Measurements from ENCODE around the gene CHST3.

Gene CHST3

GRCh38 chr10:72012796-72013195, 48.6 kb downstream of the CHST3 start:
- no peak overlapping the region for H3K27ac ChIP-seq
- no peaks in the 10 kb centered on the region; the same call in 1 of the 2 replicates for H3K36me3 ChIP-seq
- no peak for DNase-seq
- no peaks in the 10 kb centered on the region for H3K27me3 ChIP-seq (ENCODE audit: insufficient read depth, low read depth, severe bottlenecking)
- H3K4me3 ChIP-seq (ENCODE audit: low read depth, low read length): no peak overlapping the region
- H3K9me3 ChIP-seq (ENCODE audit: severe bottlenecking): no peaks in the 10 kb centered on the region
- TF ChIP-seq, protein P1, sequence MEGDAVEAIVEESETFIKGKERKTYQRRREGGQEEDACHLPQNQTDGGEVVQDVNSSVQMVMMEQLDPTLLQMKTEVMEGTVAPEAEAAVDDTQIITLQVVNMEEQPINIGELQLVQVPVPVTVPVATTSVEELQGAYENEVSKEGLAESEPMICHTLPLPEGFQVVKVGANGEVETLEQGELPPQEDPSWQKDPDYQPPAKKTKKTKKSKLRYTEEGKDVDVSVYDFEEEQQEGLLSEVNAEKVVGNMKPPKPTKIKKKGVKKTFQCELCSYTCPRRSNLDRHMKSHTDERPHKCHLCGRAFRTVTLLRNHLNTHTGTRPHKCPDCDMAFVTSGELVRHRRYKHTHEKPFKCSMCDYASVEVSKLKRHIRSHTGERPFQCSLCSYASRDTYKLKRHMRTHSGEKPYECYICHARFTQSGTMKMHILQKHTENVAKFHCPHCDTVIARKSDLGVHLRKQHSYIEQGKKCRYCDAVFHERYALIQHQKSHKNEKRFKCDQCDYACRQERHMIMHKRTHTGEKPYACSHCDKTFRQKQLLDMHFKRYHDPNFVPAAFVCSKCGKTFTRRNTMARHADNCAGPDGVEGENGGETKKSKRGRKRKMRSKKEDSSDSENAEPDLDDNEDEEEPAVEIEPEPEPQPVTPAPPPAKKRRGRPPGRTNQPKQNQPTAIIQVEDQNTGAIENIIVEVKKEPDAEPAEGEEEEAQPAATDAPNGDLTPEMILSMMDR (IDR thresholded peaks at IDR 0.05; ENCODE audit: low read depth, low read length): no peak

GRCh38 chr10:72013202-72013945, 49.2 kb downstream of the CHST3 start:
- Histone ChIP-seq H3K27ac (no peak overlapping the region), H3K36me3 (no peaks in the 10 kb centered on the region; the same call in 1 of the 2 replicates), H3K9me3 (ENCODE audit: severe bottlenecking) (no peaks in the 10 kb centered on the region), H3K27me3 (ENCODE audit: insufficient read depth, low read depth, severe bottlenecking) (no peaks in the 10 kb centered on the region), H3K4me3 (ENCODE audit: low read depth, low read length) (no peak overlapping the region)
- no peak for DNase-seq
- TF ChIP-seq, protein P1 (IDR thresholded peaks at IDR 0.05; ENCODE audit: low read depth, low read length): no peak

- Histone ChIP-seq H3K27ac (no peak overlapping the region), H3K4me3 (ENCODE audit: low read depth, low read length) (no peak overlapping the region), H3K27me3 (ENCODE audit: insufficient read depth, low read depth, severe bottlenecking) (no peaks in the 10 kb centered on the region), H3K9me3 (ENCODE audit: severe bottlenecking) (no peaks in the 10 kb centered on the region), H3K36me3 (no peaks in the 10 kb centered on the region; the same call in 1 of the 2 replicates)
- TF ChIP-seq, protein P1 (IDR thresholded peaks at IDR 0.05; ENCODE audit: low read depth, low read length): no peak
- DNase-seq: no peak
These were observed 50.0 kb downstream of the CHST3 start for GRCh38 chr10:72014197-72014596.

DNA sequence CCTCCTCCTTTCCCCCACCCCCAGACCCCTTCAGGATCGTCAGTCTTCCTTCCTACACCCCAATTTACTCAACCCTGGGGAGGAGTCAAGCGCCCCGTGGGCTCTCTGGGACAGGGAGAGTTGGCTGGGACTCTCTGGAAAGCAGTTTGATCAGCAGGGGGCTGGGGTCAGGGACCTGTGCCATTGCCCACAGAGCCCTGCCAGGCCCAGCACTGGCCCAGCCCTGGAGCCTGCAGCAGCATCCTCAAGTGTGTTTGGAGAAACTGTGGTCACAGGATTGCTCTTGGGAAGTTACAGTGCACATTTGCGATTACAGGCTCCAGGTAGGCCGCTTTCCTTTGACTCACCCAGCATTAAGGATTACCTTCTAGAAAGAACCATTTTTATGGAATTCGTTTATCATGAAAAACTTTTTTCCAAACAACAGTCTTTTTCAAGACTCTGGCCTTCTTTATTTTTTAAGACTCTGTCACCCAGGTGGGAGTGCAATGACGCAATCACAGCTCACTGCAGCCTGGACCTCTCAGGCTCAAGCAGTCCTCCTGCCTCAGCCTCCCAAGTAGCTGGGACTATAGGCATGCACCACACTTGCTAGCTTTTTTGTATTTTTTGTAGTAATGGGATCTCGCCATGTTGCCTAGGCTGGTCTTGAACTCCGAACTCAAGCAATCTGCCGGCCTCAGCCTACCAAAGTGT, 50.7 kb downstream of the CHST3 start:
- Histone ChIP-seq H3K9me3 (ENCODE audit: severe bottlenecking) (no peaks in the 10 kb centered on the region), H3K36me3 (no peaks in the 10 kb centered on the region; the same call in 1 of the 2 replicates), H3K27me3 (ENCODE audit: insufficient read depth, low read depth, severe bottlenecking) (no peaks in the 10 kb centered on the region), H3K4me3 (ENCODE audit: low read depth, low read length) (no peak overlapping the region), H3K27ac (no peak overlapping the region)
- TF ChIP-seq, protein P1 (IDR thresholded peaks at IDR 0.05; ENCODE audit: low read depth, low read length): no peak
- no peak for DNase-seq

DNA sequence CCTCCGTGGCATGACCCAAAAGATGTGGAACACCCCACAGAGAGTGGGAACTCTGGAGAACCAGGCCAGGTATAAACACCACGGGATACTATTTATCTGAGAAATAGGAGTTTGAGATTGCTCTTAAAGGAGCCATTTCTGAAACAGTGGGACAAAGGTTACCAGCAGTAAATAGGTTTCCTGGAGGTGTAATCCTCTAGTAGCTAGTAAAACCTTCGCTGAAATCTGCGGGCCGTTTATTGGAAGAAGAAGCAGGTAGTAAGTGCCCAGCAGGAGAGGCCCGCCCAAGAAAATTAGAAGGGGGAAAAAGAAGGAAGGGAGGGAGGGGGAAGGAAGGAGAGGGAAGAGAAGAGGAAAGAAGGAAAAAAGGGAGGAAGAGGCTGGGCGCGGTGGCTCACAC, 51.6 kb downstream of the CHST3 start:
- Histone ChIP-seq H3K9me3 (ENCODE audit: severe bottlenecking) (no peaks in the 10 kb centered on the region), H3K27ac (no peak overlapping the region), H3K4me3 (ENCODE audit: low read depth, low read length) (no peak overlapping the region), H3K27me3 (ENCODE audit: insufficient read depth, low read depth, severe bottlenecking) (no peaks in the 10 kb centered on the region), H3K36me3 (no peaks in the 10 kb centered on the region)
- TF ChIP-seq, protein P1 (IDR thresholded peaks at IDR 0.05; ENCODE audit: low read depth, low read length): no peak
- no peak for DNase-seq

Data from WERI-Rb-1 (cell line).